Esophagus mucosa (tissue), 1 donor: Measurements from ENCODE around the gene TFG. TPM values are rescaled to one million over a fixed set of nuclear protein-coding genes. Genes with fewer than 3 reads are reported as not detected.

ENCODE experiments used
- ATAC-seq: fragments of 200-7000 bp; cut with Tn5 transposase; one replicate; pipeline ENCODE4 v1.9.1; 2020
- total RNA-seq: library from RNA; stranded (reverse); gene quantifications from one replicate; pipeline ENCODE4 v1.2.4, GENCODE V29; 2023
- donor health status: DM: yes; HTN: yes; CAD: no.

The TFG gene
- total RNA-seq, 1 donor from 2014 or later = 65.9 TPM

DNA sequence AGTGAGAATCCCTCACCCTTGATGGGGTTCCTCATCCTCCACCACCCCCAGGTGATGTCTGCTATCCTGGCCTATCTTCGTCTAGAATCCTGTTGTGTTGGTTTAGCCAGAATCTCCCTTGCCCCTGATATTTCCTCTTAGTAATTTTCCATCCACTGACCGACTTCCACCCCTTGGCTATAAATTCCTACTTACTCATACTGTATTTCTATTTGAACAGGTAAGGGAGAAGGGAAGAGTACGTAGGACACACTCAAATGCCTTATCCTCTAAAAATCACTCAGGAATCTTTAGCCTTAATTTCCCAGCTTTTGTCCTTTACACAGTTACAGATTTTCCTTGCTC lies 678 bp upstream of the TFG start:
- no peak for ATAC-seq

DNA sequence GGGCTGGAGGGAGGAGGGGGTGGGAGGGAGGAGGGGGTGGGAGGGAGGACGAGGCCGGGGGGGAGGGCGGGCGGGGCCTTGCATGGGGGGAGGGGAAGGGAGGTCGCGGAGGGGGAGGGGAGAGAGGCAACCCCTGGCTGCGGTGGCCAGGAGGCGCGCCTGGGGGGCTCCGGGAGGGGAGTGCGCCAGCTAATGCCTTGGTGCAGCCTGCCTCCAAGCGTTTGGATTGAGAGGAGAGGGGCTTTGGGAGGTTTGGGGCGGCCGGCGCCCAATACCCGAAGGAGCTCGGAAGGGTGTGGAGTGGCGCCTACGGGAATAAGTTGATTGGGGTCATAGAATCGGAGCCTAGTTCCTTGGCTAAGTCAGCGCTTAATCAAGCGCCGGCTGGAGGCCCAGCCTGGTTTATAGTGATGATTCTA lies 557 bp downstream of the TFG start:
- ATAC-seq = peak; percentile 15

DNA sequence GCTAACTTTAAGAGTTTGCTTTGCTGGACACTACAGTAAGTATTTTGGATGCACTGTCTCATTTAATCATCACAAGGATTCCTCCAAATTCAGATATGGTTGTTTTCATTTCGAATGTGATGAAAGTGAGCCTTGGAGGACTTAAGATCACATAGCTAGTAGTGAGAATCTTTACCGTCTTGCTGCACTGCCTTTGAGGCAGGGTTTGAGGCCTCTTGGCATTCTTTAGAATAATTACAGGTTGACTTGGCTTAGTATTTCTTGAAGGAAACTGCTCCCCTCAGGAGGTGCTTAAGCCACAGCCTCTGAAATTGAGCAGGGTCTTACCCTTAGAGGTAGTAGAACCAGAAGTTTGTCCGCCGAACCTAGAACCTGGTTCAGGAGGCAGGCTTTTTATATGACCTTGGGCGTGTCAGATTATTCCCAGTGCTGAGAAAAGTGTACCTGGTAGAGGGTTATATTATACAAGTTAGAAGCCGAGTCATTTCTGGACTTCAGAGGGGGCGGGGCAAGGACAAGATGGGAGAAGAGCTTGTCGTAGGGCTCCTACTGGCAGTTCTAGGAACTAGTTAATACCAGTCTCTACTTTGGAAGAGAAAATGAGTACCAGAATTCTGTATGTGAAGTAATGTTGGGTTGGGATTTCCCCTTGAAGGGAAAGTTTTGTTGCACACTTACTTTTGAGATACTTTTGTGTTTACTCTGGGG lies 1.1 kb downstream of the TFG start:
- peak; percentile 52 for ATAC-seq

DNA sequence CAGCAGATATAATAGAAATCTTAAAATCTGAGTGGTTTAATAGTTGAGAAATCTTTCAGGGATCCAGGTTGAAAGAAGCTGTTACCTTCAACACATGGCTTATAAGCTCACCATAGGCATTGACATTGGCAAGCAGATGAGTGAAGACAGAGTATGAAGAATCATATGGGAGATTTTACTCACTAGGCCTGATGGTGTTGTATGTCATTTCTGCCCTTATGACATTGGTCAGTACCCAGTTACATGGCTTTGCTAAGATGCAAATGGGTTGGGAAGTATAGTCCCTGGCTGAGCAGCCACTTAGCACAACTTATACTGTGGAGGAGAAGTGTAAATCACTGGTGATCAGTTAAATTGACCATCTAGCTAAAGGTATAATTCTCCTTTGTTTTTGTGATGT lies 5.9 kb downstream of the TFG start:
- no peak for ATAC-seq

DNA sequence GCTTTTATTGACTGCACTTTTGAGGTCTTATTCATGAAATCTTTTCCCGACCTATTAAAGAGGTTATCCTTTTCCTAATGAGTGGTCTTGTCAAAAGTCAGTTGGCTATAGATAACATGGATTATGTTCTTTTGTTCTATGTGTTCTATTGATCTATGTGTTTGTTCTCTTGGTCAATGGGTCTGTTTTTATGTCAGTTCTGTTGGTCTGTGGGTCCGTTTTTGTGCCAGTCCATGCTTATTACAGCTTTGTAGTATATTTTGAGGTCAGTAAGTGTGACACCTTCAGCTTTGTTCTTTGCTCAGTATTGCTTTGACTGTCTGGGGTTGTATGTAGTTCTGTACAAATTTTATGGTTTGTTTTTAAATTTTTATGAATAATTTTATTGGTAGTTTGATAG lies 7.8 kb downstream of the TFG start:
- no peak for ATAC-seq

DNA sequence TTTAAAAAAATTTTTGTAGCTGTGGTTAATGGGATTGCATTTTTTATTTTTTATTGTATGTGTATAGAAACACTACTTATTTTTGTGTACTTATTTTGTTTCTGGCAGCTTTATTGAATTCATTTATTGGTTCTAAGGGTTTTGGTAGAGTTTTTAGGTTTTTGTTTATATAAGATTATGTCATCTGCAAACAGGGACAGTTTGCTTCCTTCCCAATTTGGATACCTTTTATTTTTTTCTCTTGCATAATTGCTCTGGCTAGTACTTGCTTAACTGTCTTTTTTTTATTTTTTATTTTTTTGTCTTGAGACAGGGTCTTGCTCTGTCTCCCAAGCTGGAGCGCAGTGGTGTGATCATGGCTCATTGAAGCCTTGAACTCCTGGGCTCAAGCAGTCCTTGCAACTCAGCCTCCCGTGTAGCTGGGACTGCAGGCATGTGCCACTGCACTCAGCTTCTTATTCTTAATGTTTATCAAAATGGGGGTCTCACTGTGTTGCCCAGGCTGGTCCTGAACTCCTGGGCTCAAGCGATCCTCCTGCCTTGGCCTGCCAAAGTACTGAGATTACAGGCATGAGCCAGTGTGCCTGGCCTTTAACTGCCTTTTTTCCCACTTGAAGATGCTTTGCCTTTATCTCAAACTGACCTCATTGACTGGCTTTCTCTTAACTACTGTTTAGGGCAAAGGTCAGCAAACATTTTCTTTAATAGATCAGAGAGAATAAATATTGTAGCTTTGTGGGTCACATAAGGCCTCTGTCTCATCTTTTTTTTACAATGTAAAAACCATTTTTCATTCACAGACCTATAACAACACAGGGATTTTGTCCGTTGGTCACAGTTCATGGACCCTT lies 8.6 kb downstream of the TFG start:
- no peak for ATAC-seq

DNA sequence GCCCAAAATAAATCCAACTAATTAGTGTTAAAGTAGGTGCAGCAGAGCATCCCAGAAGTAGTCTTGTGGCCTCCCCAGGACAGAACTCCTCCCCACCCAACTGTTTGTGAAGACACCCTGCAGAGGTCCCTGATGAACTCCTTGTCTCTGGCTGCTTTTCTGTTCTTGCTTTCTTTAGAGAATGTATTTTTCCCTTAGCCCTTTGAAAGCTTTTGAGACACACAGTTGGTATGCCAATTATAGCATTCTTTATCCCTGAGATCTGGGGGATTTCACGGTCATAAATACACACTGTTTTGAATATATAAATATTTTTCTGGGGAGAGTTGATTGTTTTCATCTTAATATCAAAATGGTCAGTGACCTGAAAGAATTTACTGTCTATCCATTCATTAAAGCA lies 9.8 kb downstream of the TFG start:
- ATAC-seq = no peak

DNA sequence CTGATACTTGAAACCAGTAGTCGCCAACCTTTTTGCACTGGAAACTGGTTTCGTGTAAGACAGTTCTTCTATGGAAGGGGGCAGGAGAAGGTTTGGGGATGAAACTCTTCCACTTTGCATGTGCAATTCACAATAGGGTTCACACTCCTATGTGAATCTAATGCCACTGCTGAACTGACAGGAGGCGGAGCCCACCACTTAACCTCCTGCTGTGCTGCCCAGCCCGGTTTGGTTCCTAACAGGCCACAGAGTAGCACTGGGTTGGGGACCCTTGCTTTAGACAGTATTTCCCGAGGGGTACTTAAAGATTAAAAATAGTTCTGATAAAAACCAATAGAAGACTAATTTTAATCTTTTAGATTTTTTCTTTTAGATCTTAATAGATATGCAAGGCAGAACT lies 11.1 kb downstream of the TFG start:
- ATAC-seq = no peak

DNA sequence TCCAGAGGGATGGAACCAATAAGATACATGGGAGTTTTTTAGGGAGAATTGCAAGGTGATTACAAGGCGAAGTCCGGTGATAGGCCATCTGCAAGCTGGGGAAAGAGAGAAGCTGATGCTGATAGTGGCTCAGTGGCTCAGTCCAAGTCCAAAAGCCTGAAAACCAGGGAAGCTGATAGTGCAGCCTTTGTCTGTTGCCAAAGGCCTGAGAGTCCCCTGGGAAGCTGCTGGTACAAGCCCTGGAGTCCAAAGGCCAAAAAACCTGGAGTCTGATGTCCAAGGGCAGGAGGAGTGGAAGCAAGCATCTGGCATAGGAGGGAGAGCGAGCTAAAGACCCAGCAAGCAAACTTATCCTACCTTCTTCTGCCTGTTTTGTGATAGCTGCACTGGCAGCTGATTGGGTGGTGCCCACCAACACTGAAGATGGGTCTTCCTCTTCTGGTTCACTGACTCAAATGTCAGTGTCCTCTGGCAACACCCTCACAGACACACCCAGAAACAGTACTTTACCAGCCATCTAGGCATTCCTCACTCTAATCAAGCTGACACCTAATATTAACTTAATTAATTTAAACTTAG lies 16.7 kb downstream of the TFG start:
- ATAC-seq = no peak

DNA sequence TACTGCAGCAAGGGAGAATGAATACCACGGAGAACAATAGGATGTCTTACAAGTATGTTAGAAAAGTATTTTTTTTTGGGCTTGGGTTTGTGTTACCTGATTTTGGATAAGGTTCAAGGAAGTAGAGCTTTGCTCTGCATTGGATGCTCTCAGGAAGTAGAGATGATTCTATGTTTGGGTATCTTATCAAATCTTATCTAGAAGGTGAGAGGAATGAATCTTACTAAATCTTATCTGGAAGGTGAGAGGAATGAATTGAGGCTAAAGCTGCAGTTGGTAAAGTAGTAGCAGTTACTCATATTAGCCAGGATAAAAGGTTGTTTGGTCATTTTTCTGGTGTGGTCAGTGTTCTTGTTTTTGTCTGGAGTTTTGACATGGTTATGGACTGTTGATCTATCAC lies 17.4 kb downstream of the TFG start:
- no peak for ATAC-seq

DNA sequence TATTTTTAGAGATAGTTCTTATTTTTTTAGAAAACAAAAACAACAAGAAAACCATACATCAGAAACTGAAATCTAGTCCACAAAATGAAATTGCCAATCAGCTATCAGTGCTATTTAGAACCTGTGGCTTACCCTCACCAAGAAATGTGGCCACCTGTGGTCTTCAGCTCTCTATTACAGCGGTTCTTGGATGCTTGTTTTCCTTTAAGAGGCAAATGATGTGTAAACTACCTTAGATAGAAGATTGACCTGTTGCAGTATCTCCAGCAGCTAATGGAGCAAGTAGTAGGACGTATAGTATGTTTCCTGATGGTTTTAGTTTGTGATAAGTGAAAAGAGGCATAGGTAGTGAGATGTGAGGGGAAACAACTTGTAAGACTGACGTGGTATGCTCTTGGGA lies 21.2 kb downstream of the TFG start:
- no peak for ATAC-seq

DNA sequence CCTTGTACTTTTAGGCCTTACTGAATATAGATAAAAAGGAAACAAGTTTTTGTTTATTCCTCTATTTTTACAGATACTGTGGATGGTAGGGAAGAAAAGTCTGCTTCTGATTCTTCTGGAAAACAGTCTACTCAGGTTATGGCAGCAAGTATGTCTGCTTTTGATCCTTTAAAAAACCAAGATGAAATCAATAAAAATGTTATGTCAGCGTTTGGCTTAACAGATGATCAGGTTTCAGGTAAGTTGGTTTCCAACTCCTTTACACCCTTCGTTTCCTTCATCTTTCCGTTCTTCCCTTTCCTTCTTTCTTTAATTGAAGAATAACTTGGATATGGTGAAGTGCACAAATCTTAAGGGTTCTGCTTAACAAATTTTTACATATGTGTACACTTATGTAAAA lies 23.1 kb downstream of the TFG start:
- ATAC-seq = no peak

DNA sequence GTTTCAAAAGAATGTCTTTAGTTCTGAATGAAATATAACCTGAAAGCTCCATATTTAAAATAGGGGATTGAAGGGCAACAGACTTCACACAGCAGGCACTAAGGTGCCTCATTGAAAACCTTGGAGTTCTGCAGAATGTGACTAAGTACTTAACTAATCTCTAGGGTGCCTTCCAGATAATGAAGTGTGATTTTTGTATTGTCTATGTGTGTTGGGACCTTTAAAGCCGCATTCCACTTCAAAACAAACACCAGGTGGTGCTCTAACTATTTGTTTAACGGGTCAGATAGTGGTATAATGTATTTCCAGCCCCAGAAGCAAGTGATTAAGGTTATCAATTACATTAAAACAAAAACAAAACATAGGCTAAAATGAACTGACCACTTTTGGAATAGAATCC lies 28.0 kb downstream of the TFG start:
- peak; percentile 43 for ATAC-seq

DNA sequence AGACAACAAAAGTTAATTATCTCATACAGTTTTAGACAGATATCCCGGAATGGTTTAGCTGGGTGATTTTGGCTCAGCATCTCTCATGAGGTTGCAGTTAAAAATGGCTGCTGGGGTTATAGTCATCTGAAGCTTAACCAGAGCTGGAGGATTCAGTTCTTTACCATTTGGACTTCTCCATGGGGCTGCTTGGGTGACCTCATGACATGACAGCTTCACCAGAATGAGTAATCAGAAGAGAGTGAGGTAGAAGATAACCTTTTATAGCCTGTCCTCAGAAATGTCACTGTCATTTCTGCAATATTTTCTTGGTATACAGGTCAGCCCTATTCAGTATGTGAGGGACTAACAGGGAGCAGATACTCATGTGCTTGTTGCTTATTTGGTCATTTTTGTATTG lies 30.9 kb downstream of the TFG start:
- ATAC-seq = no peak

DNA sequence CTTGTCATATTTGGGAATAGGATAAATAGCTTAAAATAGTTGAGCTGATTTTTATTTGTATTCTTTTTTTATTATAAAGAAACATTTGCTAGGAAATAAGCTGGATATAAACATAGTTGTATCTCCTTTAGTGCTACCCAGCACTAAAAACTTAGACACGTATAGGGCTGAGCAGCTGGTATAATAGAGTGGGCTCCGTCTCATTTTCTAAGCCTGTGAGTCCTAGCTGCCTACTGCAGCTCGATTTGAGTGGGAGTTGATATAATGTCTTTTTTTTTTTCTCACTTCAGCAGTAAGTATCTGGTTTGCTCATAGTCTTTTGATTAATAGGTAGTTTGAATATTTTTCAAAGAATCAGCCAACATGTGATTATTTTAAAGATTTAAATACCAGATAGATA lies 34.2 kb downstream of the TFG start:
- no peak for ATAC-seq

DNA sequence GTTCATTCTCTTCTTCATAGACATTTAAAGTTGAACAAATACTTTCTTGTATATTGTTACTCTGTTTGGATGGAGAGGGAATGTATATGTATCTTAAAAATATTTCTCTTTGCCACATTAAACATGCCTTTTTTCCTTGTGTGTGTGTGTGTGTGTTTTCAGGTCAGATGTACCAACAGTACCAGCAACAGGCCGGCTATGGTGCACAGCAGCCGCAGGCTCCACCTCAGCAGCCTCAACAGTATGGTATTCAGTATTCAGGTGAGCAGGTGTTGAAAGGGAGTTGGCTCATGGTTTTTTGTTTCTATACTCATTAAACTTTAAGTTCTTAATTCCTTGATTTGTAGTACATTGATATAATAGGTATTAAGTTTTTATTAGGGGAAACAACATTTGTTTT lies 35.4 kb downstream of the TFG start:
- no peak for ATAC-seq

DNA sequence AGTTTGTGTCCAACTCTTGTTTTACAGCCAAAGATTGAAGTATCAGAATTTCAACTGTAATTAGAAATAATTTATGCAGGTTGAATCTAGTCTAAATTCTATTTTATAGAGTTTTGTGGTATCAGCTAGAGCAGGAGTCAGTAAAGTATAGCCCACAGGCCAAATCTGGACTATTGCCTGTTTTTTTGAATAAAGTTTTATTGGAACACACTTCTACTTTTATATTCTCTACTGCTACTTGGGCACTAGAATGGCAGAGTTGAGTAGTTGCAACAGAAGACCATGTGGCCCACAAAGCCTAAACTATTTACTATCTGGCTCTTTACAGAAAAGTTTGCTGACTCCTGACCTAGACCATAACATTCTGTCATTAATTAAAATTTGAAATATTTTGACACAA lies 36.3 kb downstream of the TFG start:
- ATAC-seq = no peak

DNA sequence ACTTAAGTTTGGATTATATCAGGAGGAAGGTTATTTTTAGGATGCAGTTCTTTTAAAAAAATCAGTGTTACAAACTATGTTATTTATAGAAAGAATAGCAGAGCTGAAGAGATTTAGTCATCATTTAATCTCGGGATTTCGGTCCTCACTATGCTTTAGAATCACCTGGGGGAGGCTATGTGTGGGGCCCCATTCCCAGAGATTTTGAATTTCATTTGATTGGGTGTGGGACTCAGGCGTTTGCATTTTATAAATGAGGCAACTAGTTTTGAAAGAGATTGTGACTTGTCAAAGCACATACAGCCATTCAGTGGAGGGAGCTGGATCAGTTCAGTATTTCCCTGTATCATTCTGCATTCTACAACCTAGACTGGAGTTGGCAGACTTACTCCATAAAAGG lies 36.8 kb downstream of the TFG start:
- ATAC-seq = no peak

DNA sequence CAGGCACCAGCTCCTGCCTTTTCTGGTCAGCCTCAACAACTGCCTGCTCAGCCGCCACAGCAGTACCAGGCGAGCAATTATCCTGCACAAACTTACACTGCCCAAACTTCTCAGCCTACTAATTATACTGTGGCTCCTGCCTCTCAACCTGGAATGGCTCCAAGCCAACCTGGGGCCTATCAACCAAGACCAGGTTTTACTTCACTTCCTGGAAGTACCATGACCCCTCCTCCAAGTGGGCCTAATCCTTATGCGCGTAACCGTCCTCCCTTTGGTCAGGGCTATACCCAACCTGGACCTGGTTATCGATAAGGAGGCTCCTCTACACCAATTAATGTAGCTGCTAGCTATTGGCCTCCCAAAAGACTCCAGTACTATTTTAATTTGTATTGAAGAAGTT lies 38.9 kb downstream of the TFG start:
- no peak for ATAC-seq

DNA sequence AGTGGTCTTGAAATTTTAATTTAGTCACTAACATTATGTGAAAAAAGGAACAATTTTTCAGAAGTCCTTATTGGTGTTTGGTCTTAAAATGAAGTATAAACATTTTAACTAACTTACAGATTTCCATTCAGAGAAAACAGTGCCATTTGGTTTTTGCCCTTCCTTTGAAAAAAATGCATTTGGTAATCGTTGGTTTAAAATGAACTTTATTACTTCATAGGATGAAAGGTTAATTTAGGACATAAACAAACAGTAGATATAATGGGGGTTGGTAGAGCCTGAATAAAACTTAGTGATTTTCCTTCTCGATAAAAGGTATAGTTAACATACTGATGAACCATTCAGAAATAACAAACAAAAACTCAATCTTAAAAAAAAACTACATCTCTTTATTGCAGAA lies 39.7 kb downstream of the TFG start:
- ATAC-seq = no peak

DNA sequence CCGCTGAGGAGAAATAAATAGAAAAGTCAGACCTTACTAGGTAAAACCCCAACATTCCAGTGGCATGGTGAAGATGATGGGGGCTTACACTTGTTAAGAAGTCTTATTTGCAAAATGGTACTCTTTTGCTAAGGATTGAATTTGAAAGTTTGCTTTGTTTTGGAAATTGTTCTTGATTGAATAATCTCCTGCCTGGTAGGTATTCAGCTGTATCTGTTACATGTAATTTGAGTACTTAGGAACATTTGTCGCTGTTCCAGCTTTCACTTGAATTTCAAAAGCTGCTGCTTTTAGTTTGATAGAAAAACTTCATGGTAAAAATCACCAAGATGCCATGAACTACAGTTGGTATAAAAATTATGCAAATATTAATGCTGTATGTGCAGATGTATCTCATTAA lies 44.6 kb downstream of the TFG start:
- ATAC-seq = no peak

DNA sequence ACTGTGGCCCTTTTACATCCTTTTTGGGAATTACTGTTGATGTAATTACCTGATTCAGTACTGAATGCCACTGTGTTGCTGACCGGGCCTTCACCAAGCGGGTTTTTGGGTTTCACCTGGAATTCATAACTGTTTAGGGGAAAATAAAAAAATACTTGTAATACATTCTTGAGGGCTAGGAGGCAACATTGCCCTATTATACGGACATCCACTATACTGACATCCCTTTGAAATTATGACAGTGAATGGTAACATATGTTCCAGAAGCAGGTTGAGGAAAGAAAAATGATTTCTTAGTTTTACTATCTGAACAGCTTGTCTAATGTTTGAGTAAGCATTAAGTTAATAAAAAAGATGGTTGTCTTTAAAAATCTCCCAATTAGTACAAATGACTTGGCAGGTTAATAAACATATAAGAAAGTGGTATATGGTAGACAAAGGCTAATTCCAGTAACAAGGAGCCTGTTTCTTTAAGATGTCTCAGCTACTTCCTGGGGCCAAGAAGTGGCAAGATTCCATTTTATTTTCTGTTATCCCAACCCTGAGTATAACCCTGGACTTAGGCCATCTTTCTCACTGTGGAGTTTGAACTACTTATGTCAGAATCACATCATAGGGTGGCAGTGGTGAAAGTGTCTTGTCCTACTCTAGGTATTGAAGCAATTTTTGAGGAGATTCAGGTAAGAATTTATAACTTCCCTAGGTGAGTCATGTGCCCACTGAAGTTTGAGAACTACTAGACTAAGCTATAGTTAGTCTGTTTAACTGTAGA lies 45.5 kb downstream of the TFG start:
- no peak for ATAC-seq

DNA sequence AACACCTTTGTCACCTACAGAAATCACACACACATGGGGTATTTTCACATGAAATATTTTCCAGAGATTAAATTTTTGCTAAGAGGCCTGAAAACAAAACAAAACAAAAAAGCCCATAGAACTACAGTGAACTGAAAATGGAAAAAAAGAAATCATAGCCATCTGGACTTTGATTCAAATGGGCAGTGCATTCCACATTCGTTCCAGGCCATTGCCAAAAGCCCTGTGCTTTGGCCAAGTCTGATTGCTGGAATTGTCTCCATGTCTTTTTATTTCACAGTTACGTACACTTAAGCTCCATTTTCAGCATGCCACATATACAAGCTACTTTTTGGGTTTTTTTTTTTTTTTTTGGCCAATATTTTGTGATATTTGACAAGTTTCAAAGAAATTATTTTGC lies 47.1 kb downstream of the TFG start:
- ATAC-seq = no peak
